ENCODE measurements around the gene ALKBH7. TPM values are rescaled to one million over a fixed set of nuclear protein-coding genes. Genes with fewer than 3 reads are reported as not detected.
A peak's percentile ranks its signal among the peaks of the same experiment; 100 is the strongest.

Gene ALKBH7
- total and polyA plus RNA-seq, 2 experiments from 2014 or later, result 75.4 to 76.1 TPM

DNA sequence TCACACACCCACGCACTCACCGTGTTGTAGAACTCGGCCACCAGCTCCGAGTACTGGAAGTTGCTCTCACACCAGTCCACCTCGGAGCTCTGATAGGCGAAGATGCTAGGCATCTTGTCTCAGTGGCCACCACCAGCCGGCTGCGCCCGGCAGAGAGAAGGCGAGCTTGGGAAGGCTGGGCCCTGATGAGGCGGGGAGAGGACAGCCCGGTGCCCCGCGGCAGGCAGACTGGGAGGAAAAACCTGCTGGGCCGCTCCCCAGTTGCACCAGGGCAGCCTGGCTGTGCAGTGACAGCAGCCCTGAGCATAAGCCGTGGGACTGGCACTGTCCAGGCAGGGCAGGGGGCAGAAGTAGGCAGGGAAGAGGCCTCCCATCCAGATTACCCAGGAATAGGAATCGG is 39.2 kb upstream of the ALKBH7 start, which contains the start of gene ACER1:
TSS of gene ACER1 (minus strand) at position 174 of the 400 bp plus-strand sequence. CDS start at position 113, 61 bp downstream.
- no peak for TF ChIP-seq ZNF114 (CRISPR knock-in tag; IDR thresholded peaks at IDR 0.05)
- no peak for TF ChIP-seq EZH2phosphoT487 (IDR thresholded peaks at IDR 0.05; ENCODE audit: unreplicated experiment)
- TF ChIP-seq, protein P1, sequence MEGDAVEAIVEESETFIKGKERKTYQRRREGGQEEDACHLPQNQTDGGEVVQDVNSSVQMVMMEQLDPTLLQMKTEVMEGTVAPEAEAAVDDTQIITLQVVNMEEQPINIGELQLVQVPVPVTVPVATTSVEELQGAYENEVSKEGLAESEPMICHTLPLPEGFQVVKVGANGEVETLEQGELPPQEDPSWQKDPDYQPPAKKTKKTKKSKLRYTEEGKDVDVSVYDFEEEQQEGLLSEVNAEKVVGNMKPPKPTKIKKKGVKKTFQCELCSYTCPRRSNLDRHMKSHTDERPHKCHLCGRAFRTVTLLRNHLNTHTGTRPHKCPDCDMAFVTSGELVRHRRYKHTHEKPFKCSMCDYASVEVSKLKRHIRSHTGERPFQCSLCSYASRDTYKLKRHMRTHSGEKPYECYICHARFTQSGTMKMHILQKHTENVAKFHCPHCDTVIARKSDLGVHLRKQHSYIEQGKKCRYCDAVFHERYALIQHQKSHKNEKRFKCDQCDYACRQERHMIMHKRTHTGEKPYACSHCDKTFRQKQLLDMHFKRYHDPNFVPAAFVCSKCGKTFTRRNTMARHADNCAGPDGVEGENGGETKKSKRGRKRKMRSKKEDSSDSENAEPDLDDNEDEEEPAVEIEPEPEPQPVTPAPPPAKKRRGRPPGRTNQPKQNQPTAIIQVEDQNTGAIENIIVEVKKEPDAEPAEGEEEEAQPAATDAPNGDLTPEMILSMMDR (conservative IDR thresholded peaks at IDR 0.05; ENCODE audit: low read depth in 2 of 2), result no peak
- TF ChIP-seq, protein P2, sequence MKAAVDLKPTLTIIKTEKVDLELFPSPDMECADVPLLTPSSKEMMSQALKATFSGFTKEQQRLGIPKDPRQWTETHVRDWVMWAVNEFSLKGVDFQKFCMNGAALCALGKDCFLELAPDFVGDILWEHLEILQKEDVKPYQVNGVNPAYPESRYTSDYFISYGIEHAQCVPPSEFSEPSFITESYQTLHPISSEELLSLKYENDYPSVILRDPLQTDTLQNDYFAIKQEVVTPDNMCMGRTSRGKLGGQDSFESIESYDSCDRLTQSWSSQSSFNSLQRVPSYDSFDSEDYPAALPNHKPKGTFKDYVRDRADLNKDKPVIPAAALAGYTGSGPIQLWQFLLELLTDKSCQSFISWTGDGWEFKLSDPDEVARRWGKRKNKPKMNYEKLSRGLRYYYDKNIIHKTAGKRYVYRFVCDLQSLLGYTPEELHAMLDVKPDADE (IDR thresholded peaks at IDR 0.05), result no peak
- no peak for ATAC-seq
- Mint-ChIP-seq H3K36me3 (ENCODE audit: low read depth) (no peaks in the 10 kb centered on the region), H3K4me1 (no peaks in the 10 kb centered on the region), H3K4me3 (no peak within 1 kb of the TSS), H3K27me3 (ENCODE audit: insufficient read depth, low read depth, poor library complexity) (peaks cover 2% of the 10 kb centered on the region), H3K27ac (no peak within 1 kb of the TSS), H3K9me3 (peaks cover 63% of the 10 kb centered on the region)
- no peaks in the 10 kb centered on the region for H4K20me1 ChIP-seq (replicated peaks; ENCODE audit: insufficient read depth)
- H3K27me3 ChIP-seq (ENCODE audit: insufficient read depth), result no peaks in the 10 kb centered on the region
- no peaks in the 10 kb centered on the region for H3K9me2 ChIP-seq (ENCODE audit: insufficient read depth)
- DNase-seq (ENCODE audit: low spot score), result peak; percentile 20
- no peak within 1 kb of the TSS for H3K4me2 ChIP-seq
- H3F3A ChIP-seq (replicated peaks; ENCODE audit: low read depth), result no peaks in the 10 kb centered on the region
- no peak within 1 kb of the TSS for H2AFZ ChIP-seq
- H3K4me1 ChIP-seq (ENCODE audit: insufficient read depth), result no peaks in the 10 kb centered on the region
- H3K79me2 ChIP-seq (replicated peaks; ENCODE audit: insufficient read depth), result no peaks in the 10 kb centered on the region
- no peak within 1 kb of the TSS for H3K27ac ChIP-seq (ENCODE audit: low read depth)
- H3K4me3 ChIP-seq, result no peak within 1 kb of the TSS
- H3K36me3 ChIP-seq (ENCODE audit: insufficient read depth), result no peaks in the 10 kb centered on the region

DNA sequence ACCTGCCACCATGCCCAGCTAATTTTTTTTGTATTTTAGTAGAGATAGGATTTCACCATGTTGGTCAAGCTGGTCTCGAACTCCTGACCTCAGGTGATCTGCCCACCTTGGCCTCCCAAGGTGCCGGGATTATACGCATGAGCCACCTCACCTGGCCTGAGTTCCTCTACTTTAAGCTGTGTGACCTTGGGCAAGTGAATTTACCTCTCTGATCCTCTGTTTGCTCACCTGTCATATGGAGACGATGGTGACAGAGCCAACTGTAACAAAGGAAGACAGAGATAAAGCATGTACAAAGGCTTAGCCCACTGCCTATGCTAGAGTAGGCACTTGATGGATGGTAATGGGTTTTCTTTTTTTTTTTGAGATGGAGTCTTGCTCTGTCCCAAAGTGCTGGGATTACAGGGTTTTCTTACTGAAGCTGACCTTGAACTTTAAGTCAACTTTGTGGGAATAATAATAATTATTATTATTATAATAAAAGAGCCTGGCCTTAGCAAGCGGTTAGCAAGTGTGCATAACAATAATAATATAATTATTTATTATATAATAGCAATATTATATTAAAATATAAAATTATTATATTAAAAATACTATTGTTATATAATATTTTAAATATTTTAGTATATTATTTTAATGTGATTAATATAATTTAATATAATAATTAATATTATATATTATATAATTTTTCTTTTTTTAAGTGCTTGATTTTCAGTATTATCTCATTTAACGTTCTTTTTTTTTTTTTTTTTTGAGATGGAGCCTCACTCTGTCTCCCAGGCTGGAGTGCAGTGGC is 37.9 kb upstream of the ALKBH7 start:
- ATAC-seq (no peak), DNase-seq (ENCODE audit: low spot score) (no peak)
- no peaks in the 10 kb centered on the region for H3K4me1 Mint-ChIP-seq
- H3K27ac Mint-ChIP-seq, result no peak overlapping the region
- Histone ChIP-seq H4K20me1 (replicated peaks; ENCODE audit: insufficient read depth) (no peaks in the 10 kb centered on the region), H3K4me2 (no peak overlapping the region), H3K4me3 (no peak overlapping the region), H3K9me2 (ENCODE audit: insufficient read depth) (no peaks in the 10 kb centered on the region), H3K4me1 (ENCODE audit: insufficient read depth) (no peaks in the 10 kb centered on the region), H2AFZ (no peak overlapping the region), H3K79me2 (replicated peaks; ENCODE audit: insufficient read depth) (no peaks in the 10 kb centered on the region), H3K27ac (ENCODE audit: low read depth) (no peak overlapping the region), H3F3A (replicated peaks; ENCODE audit: low read depth) (no peaks in the 10 kb centered on the region), H3K27me3 (ENCODE audit: insufficient read depth) (no peaks in the 10 kb centered on the region), H3K36me3 (ENCODE audit: insufficient read depth) (no peaks in the 10 kb centered on the region)
- H3K36me3 Mint-ChIP-seq (ENCODE audit: low read depth), result 0 out of 3 replicates have a peak, but pooled peaks cover 2% of the 10 kb centered on the region
- H3K27me3 Mint-ChIP-seq (ENCODE audit: insufficient read depth, low read depth, poor library complexity), result peaks cover 2% of the 10 kb centered on the region
- H3K9me3 Mint-ChIP-seq, result peaks cover 64% of the 10 kb centered on the region
- no peak overlapping the region for H3K4me3 Mint-ChIP-seq
- TF ChIP-seq EZH2phosphoT487 (IDR thresholded peaks at IDR 0.05; ENCODE audit: unreplicated experiment) (no peak), STAT1 (IDR thresholded peaks at IDR 0.05; ENCODE audit: unreplicated experiment) (no peak), CREB1 (CRISPR knock-in tag; IDR thresholded peaks at IDR 0.05; ENCODE audit: low read depth) (no peak), EZH2 (IDR thresholded peaks at IDR 0.05; ENCODE audit: low read depth, unreplicated experiment) (no peak)
